Osteoblast (primary cell): Measurements from ENCODE around the gene METTL21A. TPM values are rescaled to one million over a fixed set of nuclear protein-coding genes. Genes with fewer than 3 reads are reported as not detected.

ENCODE experiments used
- DNase-seq: peaks from one replicate; pipeline ENCODE4 v3.0.0; 2011; ENCODE audit warnings: low spot score, mixed read lengths; ENCODE audit not compliant: insufficient read length; ENCODE audit errors: missing footprints
- H2AFZ ChIP-seq: 2 replicates; pipeline ENCODE4 v1.6.0; 2011; ENCODE audit warnings: mild to moderate bottlenecking, low read length
- H3K27ac ChIP-seq: 2 replicates; pipeline ENCODE4 v1.5.1; 2011; ENCODE audit warnings: mild to moderate bottlenecking, low read depth, low read length, moderate library complexity
- H3K27me3 ChIP-seq: 2 replicates; pipeline ENCODE4 v1.6.0; 2012; ENCODE audit warnings: mild to moderate bottlenecking, control low read depth, inconsistent platforms, low read length, moderate library complexity; ENCODE audit not compliant: insufficient read depth
- H3K36me3 ChIP-seq: 2 replicates; pipeline ENCODE4 v1.5.1; 2011; ENCODE audit warnings: mild to moderate bottlenecking, low read length, control low read depth, moderate library complexity; ENCODE audit not compliant: insufficient read depth
- H3K4me1 ChIP-seq: 2 replicates; pipeline ENCODE4 v1.5.1; 2011; ENCODE audit warnings: mild to moderate bottlenecking, low read length, control low read depth, moderate library complexity; ENCODE audit not compliant: insufficient read depth
- H3K4me2 ChIP-seq: 2 replicates; pipeline ENCODE4 v1.6.0; 2011; ENCODE audit warnings: mild to moderate bottlenecking, low read length; ENCODE audit not compliant: insufficient read depth
- H3K4me3 ChIP-seq: fragments of 200-600 bp; sonication (generic); 3 replicates; pipeline ENCODE4 v1.5.1; 2012; ENCODE audit warnings: mild to moderate bottlenecking, low read length, inconsistent platforms; ENCODE audit not compliant: insufficient read depth
- H3K79me2 ChIP-seq: 2 replicates; pipeline ENCODE4 v1.6.0; 2012; ENCODE audit warnings: mild to moderate bottlenecking, low read length, control low read depth, inconsistent platforms; ENCODE audit not compliant: insufficient read depth
- H3K9me3 ChIP-seq: 2 replicates; pipeline ENCODE4 v1.5.1; 2011; ENCODE audit warnings: low read depth, low read length, control low read depth
- H4K20me1 ChIP-seq: 2 replicates; pipeline ENCODE4 v1.6.0; 2012; ENCODE audit warnings: mild to moderate bottlenecking, low read length, control low read depth; ENCODE audit not compliant: insufficient read depth
- total RNA-seq: library from RNA; depleted of rRNA; stranded (reverse); fragments of >200 nt; gene quantifications from 2 replicates; pipeline ENCODE4 v1.2.3, GENCODE V29; 2012
- TF ChIP-seq, protein P1 (sequence below): IDR thresholded peaks from 2 replicates; pipeline ENCODE4 v1.5.1; 2011; ENCODE audit warnings: mild to moderate bottlenecking, low read depth, low read length, moderate library complexity; ENCODE audit errors: extremely low read depth

Gene METTL21A
- total RNA-seq, 1 donor: 13.4 TPM

DNA sequence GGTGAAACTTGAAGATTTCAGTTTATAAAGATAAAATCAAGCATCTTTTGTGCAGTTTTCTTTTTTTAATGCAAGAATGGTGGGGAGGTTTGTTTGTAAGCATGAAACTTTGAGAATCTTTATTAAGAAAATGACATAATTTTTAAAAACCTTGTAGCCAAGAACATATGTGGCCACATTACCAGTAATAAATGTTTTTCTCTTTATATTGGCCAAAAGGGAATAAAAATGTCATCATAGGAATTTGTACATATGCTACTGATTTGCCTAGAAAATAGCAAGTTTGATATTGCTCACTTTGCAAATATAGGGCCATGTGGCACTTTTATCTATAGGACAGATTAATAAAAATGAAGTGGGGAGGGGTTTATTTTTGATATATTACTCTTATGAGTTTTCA is 25.6 kb downstream of the METTL21A start:
- peak overlapping the region; percentile 25 for H3K27ac ChIP-seq
- DNase-seq: no peak

DNA sequence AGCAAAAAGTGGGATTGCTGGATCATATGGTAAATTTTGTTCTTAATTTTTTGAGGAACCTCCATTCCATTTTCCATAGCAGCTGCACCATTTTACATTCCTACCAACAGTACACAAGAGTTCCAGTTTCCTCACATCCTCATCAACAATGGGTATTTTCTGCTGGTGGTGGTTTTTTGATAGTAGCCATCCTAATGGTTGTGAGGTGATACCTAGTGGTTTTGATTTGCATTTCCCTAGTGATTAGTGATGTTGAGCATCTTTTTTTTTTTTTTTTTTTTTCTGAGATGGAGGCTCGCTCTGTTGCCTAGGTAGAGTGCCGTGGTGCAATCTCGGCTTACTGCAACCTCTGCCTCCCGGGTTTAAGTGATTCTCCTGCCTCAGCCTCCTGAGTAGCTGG is 30.5 kb downstream of the METTL21A start:
- Histone ChIP-seq H4K20me1 (no peaks in the 10 kb centered on the region), H2AFZ (no peak overlapping the region), H3K9me3 (peaks cover 2% of the 10 kb centered on the region), H3K4me1 (no peaks in the 10 kb centered on the region), H3K27ac (no peak overlapping the region), H3K4me3 (no peak overlapping the region), H3K36me3 (peaks cover 44% of the 10 kb centered on the region), H3K4me2 (no peak overlapping the region), H3K79me2 (peaks cover 7% of the 10 kb centered on the region), H3K27me3 (no peaks in the 10 kb centered on the region)
- DNase-seq: no peak
- TF ChIP-seq, protein P1, sequence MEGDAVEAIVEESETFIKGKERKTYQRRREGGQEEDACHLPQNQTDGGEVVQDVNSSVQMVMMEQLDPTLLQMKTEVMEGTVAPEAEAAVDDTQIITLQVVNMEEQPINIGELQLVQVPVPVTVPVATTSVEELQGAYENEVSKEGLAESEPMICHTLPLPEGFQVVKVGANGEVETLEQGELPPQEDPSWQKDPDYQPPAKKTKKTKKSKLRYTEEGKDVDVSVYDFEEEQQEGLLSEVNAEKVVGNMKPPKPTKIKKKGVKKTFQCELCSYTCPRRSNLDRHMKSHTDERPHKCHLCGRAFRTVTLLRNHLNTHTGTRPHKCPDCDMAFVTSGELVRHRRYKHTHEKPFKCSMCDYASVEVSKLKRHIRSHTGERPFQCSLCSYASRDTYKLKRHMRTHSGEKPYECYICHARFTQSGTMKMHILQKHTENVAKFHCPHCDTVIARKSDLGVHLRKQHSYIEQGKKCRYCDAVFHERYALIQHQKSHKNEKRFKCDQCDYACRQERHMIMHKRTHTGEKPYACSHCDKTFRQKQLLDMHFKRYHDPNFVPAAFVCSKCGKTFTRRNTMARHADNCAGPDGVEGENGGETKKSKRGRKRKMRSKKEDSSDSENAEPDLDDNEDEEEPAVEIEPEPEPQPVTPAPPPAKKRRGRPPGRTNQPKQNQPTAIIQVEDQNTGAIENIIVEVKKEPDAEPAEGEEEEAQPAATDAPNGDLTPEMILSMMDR: no peak

More for the DNA sequence above, 25.6 kb downstream of the METTL21A start:
- Histone ChIP-seq H2AFZ (no peak overlapping the region), H3K36me3 (peaks cover 21% of the 10 kb centered on the region), H3K79me2 (peaks cover 4% of the 10 kb centered on the region), H4K20me1 (no peaks in the 10 kb centered on the region), H3K9me3 (no peaks in the 10 kb centered on the region), H3K4me2 (no peak overlapping the region), H3K4me1 (peaks cover 6% of the 10 kb centered on the region), H3K4me3 (no peak overlapping the region), H3K27me3 (no peaks in the 10 kb centered on the region)
- TF ChIP-seq, protein P1: no peak

GRCh38 chr2:207594264-207594663 is 30.9 kb downstream of the METTL21A start:
- no peak for DNase-seq
- Histone ChIP-seq H2AFZ (no peak overlapping the region), H3K9me3 (peaks cover 2% of the 10 kb centered on the region), H3K4me3 (no peak overlapping the region), H3K4me2 (no peak overlapping the region), H3K79me2 (peaks cover 8% of the 10 kb centered on the region), H4K20me1 (no peaks in the 10 kb centered on the region), H3K4me1 (no peaks in the 10 kb centered on the region), H3K27ac (no peak overlapping the region), H3K36me3 (peaks cover 46% of the 10 kb centered on the region), H3K27me3 (no peaks in the 10 kb centered on the region)
- TF ChIP-seq, protein P1: no peak

DNA sequence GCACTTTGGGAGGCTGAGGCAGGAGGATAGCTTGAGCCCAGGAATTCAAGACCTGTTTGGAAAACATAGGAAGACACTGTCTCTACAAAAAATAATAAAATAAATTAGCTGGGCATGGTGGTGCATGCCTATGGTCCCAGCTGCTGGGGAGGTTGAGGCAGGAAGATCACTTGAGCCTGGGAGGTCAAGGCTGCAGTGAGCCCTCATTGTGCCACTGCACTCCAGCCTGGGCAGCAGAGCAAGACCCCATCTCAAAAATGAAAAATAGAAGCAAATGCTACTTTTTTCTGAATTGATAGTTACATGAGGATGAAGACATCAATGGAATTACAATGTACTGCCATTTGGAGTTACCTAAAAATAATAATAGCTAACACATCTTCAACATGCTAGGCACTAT is 31.9 kb downstream of the METTL21A start:
- H3K4me3 ChIP-seq: no peak overlapping the region
- H3K36me3 ChIP-seq: peaks cover 40% of the 10 kb centered on the region
- H3K79me2 ChIP-seq: peaks cover 8% of the 10 kb centered on the region
- H3K4me1 ChIP-seq: no peaks in the 10 kb centered on the region
- H3K4me2 ChIP-seq: no peak overlapping the region
- no peak overlapping the region for H3K27ac ChIP-seq
- H4K20me1 ChIP-seq: no peaks in the 10 kb centered on the region
- H3K9me3 ChIP-seq: peaks cover 2% of the 10 kb centered on the region
- no peak for DNase-seq
- no peaks in the 10 kb centered on the region for H3K27me3 ChIP-seq
- TF ChIP-seq, protein P1: no peak
- no peak overlapping the region for H2AFZ ChIP-seq
